ENCODE results near the gene KRTDAP. TPM values are rescaled to one million over a fixed set of nuclear protein-coding genes. Genes with fewer than 3 reads are reported as not detected.

Gene KRTDAP
- total RNA-seq, 2 donors from 2014 or later = not detected

- Histone ChIP-seq H3K36me3 (no peaks in the 10 kb centered on the region), H3K27ac (no peak overlapping the region), H3K9ac (ENCODE audit: low read depth in 2 of 2, low read length in 2 of 2) (no peak overlapping the region), H3K4me3 (no peak overlapping the region), H3K27me3 (no peaks in the 10 kb centered on the region), H3K9me3 (no peaks in the 10 kb centered on the region), H3K4me1 (no peaks in the 10 kb centered on the region)
- no peak for TF ChIP-seq CTCF (IDR thresholded peaks at IDR 0.05)
- intact Hi-C loops (cut with DNase I) = loop anchor here (10.0 kb wide), 2 partner anchors 137 to 217 kb away; partner anchors contain the start of gene FFAR3
- no peak for DNase-seq
Observed at GRCh38 chr19:35491836-35492360, 1.6 kb upstream of the KRTDAP start.

- intact Hi-C loops (cut with DNase I) = no loop called here
- H3K9me3 ChIP-seq = no peaks in the 10 kb centered on the region
- H3K36me3 ChIP-seq = no peaks in the 10 kb centered on the region
- H3K4me3 ChIP-seq = no peak overlapping the region
- no peak overlapping the region for H3K27ac ChIP-seq
- H3K27me3 ChIP-seq = no peaks in the 10 kb centered on the region
- TF ChIP-seq CTCF (IDR thresholded peaks at IDR 0.05) = no peak
- DNase-seq = no peak
- no peak overlapping the region for H3K9ac ChIP-seq (ENCODE audit: low read depth in 2 of 2, low read length in 2 of 2)
- no peaks in the 10 kb centered on the region for H3K4me1 ChIP-seq
Observed at GRCh38 chr19:35488677-35489076, 1.6 kb downstream of the KRTDAP start.

- Histone ChIP-seq H3K4me1 (no peaks in the 10 kb centered on the region), H3K36me3 (no peaks in the 10 kb centered on the region), H3K9ac (ENCODE audit: low read depth in 2 of 2, low read length in 2 of 2) (no peak overlapping the region), H3K4me3 (no peak overlapping the region), H3K27me3 (no peaks in the 10 kb centered on the region), H3K9me3 (no peaks in the 10 kb centered on the region), H3K27ac (no peak overlapping the region)
- DNase-seq = no peak
- intact Hi-C loops (cut with DNase I) = no loop called here
- TF ChIP-seq CTCF (IDR thresholded peaks at IDR 0.05) = no peak
Observed at GRCh38 chr19:35487656-35488182, 2.5 kb downstream of the KRTDAP start.

GRCh38 chr19:35486268-35486708 lies 4.0 kb downstream of the KRTDAP start:
- H3K9ac ChIP-seq (ENCODE audit: low read depth in 2 of 2, low read length in 2 of 2) = no peak overlapping the region
- TF ChIP-seq CTCF (IDR thresholded peaks at IDR 0.05) = no peak
- H3K4me1 ChIP-seq = no peaks in the 10 kb centered on the region
- no peak for DNase-seq
- H3K9me3 ChIP-seq = no peaks in the 10 kb centered on the region
- H3K4me3 ChIP-seq = no peak overlapping the region
- H3K27me3 ChIP-seq = no peaks in the 10 kb centered on the region
- no peaks in the 10 kb centered on the region for H3K36me3 ChIP-seq
- H3K27ac ChIP-seq = no peak overlapping the region
- intact Hi-C loops (cut with DNase I) = no loop called here

GRCh38 chr19:35484252-35485036 lies 5.8 kb downstream of the KRTDAP start:
- no peaks in the 10 kb centered on the region for H3K27me3 ChIP-seq
- no peaks in the 10 kb centered on the region for H3K4me1 ChIP-seq
- no peaks in the 10 kb centered on the region for H3K36me3 ChIP-seq
- TF ChIP-seq CTCF (IDR thresholded peaks at IDR 0.05) = no peak
- H3K27ac ChIP-seq = no peak overlapping the region
- H3K4me3 ChIP-seq = no peak overlapping the region
- DNase-seq = no peak
- intact Hi-C loops (cut with DNase I) = no loop called here
- H3K9me3 ChIP-seq = no peaks in the 10 kb centered on the region
- H3K9ac ChIP-seq (ENCODE audit: low read depth in 2 of 2, low read length in 2 of 2) = no peak overlapping the region

Measured in colonic mucosa (tissue), 4 donors.